Right renal pelvis (tissue), 4 donors: ENCODE results near the gene DBF4B. TPM values are rescaled to one million over a fixed set of nuclear protein-coding genes. Genes with fewer than 3 reads are reported as not detected.
"Not testable (repeated sequence)": the region's sequence is repeated elsewhere in the genome, so short reads cannot be mapped to it uniquely, and the experiment has no call there.

Experiments used
- DNase-seq, 4 donors: peaks; one replicate each; pipeline ENCODE4 v3.0.0-alpha.2; 2013; ENCODE audit warnings: low read depth in 4 of 4, low spot score in 3 of 4, missing footprints in 1 of 4
- polyA plus RNA-seq, 4 donors: library from polyadenylated mRNA; unstranded; fragments of 120-200 nt; gene quantifications; one replicate each; pipeline ENCODE4 v1.2.1, GENCODE V29; 2013; ENCODE audit not compliant: insufficient read length in 4 of 4

Gene DBF4B, protein sequence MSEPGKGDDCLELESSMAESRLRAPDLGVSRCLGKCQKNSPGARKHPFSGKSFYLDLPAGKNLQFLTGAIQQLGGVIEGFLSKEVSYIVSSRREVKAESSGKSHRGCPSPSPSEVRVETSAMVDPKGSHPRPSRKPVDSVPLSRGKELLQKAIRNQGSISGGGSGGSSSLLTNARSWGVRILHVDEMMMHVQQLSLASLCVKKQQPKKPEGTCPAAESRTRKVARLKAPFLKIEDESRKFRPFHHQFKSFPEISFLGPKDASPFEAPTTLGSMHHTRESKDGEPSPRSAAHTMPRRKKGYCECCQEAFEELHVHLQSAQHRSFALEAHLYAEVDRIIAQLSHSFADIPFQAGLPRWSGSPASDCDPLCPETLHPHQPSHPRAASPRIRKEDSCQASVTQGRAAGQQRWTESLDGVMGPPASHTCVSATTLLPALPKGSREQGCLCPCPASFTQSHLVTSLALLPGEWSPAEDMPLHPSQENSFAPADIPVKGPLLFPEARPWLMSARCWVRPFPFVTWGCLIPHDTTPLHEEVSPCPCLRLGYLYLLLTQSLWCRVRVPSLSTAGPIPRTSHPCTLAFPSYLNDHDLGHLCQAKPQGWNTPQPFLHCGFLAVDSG
- 10 to 100 TPM in 2 of 4 donors, 1 to 10 TPM in 2; 9.2 to 13.9 (median 11.7) TPM for polyA plus RNA-seq

DNA sequence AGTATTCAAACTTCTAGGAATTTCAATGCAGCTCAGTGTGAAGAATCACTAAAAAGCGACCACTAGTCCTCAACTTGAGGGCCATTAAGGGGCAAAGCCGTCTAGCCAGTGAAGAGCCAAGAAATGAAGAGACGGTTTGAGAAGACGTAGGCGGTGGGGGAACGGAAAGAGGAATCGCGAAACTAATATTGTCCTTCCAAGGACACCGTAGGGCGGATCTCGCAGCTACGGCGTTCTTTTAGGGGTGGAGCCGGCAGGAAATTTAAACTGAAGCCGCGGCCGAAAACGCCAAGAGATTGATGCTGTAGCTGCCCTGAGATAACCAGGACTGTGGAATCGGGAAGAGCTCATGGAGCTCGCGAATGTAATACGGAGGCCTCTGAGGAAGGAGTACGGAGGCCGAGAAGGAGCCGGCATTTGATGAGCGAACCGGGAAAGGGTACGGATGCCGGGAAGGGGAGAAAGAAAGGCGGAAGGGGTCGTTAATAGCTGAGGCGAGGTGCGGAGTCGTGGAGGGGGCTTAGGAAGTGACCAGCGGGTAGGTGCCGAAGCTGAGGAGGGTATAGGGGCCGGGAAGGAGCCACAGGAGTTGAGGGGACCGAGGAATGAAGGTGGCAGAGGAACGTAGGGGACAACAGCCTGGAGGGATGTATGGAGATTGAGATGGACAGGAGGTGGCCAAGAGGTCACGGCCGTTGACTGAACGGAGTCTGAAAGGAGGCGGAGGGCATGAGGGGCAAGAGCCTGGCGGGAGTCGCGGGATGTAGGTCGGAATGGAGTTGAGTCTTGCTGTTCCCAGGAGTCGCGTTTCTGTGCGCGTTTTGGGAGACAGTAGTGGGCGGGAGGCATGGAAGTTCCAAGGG is at the start of gene DBF4B:
TSS of gene DBF4B (plus strand) at position 265 of the 863 bp plus-strand sequence. CDS start at position 421, 156 bp downstream.
- peak; percentile 87 to 94 (median 90) for DNase-seq

DNA sequence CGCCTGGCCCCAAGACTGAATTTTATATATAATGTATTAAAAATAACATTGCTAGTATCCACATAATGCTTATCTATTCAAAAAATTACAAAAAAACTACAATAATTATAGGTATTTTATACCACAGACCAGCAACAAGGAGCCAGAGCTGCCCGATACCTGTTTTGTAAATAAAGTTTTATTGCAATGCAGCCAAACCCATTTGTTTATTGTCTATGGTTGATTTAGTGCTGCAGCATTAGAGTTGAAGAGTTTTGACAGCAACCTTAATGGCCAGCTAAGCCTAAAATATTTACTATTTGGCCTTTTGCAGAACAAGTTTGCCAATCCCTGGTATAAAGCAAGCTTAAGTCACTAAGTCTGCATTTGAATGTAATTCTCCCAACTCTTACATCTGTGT is 46.6 kb upstream of the DBF4B start:
- no peak for DNase-seq

DNA sequence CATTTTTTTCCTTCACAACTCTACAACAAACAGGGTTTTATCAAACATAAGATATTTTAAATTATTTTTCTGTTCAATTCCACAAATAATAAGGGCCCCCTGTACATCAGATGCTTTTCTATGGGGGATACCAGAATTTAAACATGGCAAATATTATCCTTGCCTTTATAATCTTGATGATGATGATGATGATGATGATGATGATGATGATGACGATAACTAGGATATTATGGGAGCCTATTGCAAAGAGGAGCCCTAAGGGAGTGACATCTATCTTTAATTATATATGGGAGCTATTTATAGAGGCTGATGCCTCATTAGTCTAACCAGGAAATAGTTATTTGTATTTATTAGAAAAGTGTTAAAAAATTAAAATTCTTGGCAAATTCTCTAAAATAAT is 45.4 kb upstream of the DBF4B start:
- DNase-seq, result no peak

DNA sequence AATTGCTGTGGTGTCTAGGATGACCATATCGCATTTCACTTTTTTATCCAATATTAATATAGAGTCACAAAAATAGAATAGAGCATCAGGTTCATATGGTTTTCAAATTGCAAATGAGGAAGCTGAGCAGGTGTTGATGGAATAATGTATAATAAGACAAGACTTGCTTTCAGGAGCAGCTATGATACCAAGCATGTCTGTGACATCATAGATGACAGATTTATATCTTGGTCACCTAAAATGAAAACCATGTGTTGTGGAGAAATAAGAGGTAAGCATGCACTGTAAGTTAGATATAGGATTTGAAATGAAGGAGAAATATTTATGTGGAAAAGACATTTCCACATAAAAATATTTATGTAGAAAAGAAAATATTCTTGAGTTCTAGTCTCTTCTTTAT is 43.6 kb upstream of the DBF4B start:
- DNase-seq, result no peak

DNA sequence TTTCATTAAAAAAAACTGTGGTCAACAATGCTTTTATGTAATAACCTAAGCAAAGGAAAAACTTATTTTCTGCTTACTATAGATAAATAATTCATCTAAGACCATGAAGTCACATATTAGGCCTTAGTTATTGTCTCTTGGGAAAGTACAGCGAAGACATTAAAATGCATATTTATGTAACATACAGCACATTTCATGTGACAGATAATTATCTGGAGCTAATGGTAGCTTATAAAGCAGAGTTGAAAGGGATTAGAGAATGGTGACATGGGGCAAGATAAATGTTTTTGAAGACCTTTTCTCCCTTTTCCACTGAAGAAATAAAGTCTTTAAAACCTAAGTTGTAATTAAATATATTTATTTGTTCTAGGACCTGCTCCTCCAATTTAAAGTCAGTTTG is 42.5 kb upstream of the DBF4B start:
- DNase-seq, result no peak

DNA sequence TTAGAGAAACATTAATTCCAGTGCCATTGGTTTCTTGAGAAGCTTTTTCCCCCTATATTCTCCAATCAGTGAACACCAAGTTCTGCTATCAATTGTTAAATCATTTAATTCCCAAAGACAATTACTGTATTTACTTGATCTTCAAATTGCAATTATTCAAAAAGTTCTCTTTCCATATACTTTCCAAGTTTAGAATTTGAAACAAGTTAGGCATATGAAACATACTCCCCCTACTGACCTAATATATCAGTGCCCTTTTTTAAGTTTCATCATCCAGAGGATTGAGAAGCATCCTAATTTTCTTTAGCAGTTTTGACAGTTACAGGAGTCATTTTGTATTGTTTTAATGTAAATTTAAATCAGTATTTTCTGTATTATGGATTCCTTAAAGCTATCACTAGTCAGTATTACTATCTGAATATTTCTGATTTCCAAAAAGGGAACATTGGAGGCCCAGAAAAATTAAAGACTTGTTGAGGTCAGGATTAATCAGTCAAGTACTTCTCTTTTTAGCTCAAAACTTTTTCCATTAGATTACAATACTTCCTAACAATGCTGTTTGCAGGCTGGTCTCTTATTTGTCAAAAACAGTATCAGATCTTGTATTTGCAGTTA is 35.9 kb upstream of the DBF4B start:
- DNase-seq, result no peak

DNA sequence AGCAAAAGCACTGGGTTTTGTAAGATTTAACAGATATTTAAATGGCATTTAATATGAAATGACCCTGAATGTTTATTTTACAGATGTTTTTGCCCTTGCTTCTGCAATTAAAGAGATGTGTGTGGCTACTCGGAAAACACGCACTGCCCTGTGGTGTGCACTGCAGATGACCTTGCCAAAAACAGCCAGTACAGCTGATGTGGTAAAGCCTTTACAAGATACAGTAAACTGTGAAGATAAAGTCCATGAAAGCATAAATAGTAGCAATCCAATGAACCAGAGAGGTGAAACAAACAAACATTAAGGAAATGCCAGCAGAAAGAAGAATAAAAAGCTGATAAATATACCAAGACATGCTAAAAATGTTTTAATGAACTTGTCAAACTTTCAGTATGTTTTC is 34.6 kb upstream of the DBF4B start:
- DNase-seq, result no peak

DNA sequence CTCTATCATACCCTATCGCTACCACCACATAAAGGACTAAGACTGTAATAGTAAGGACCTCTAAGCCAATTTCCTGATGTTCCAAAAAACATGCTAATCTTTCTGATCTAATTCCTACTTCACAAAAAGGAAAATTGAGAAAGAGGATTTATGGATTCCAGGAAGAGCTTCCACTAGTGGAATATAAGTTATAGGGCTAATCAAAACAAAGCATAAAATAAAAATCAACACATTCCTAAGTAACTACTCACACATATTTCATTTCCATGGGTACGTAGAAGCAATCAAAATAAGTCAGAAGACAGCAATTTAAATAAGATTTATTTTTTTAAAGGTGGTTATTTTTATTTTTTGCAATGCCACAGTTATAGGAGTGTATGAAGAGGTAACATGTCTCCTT is 31.3 kb upstream of the DBF4B start:
- DNase-seq, result no peak

DNA sequence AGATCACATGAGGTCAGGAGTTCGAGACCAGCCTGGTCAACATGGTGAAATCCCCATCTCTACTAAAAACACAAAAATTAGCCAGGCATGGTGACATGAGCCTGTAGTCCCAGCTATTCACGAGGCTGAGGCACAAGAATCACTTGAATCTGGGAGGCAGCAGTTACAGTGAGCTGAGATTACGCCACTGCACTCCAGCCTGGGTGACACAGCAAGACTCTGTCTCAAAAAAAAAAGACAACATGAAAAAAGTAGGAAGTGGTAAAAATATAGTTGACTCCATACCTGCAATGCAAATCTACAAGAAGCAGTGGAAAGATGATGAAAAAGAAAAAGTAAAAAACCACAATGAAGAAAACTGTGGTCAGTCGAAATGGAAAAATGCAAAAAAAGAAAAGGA is 25.2 kb upstream of the DBF4B start:
- not testable (repeated sequence) for DNase-seq

DNA sequence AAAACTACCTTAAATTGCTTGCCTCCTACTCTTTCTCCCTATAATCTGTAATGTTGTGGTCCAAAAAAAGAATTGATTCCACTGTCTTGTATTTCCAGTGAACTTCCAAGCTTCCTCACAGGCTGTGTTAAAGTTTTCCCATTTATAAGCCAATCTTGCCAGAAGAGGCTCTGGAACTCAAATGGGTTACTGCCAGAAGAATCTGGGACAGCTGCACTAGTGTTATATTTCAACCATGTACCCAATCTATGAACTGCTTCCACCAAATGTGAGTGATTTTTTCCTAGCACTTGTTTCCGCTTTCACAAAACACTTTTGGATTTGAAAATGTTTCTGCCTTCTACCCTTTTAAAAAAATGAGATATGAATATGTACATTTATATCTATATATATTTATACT is 20.7 kb upstream of the DBF4B start:
- no peak for DNase-seq

DNA sequence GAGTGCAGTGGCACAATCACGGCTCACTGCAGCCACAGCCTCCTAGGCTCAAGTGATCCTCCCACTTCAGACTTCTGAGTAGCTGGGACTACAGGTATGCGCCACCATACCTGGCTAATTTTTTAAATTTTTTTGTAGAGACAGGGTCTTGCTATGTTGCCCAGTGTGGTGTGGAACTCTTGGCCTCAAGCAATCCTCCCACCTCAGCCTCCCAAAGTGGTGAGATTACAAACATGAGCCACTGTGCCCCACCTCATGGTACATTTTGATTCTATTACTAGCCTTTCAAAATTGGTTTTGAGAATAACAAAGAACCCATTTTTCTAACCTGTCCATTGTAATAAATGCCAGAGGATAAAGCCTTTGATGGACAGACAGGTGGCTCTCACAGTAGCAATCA is 20.3 kb upstream of the DBF4B start:
- no peak for DNase-seq

DNA sequence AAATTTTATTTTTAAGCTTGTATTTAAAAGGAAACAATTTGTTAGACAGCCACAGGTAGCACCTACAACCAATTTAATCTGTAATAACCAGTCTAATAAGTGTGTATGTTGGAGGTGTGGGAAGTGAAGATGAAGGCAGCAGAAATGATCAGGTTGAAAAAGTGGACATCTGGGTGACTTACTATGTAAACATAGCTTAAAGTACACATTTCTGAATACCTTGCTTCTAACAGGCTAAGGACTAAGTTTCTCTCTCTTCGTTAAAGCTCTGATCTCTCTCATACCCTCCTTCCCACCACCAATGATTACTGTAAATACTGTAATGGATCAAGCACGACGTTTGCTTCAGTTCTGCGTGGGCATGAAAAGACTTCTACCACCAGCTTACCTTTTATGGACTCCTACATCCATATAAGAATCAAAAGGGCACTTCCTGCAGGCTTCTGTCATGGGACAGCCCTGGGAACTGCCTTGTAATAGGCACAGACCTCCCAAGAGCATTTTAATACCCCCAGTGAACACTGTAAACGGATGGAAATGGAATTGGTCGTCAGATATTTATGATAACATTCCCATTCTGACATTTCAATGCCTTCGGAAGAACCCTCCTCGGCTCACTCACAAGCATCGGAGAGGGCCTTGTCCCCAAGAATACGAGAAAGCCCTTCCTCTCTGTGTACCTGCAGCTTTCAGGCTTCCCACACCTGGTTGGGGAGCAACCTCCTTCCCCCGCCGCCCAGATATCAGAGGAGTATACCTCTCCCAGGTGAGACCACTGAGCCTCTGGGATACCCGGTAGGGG is 19.6 kb upstream of the DBF4B start:
- no peak for DNase-seq

DNA sequence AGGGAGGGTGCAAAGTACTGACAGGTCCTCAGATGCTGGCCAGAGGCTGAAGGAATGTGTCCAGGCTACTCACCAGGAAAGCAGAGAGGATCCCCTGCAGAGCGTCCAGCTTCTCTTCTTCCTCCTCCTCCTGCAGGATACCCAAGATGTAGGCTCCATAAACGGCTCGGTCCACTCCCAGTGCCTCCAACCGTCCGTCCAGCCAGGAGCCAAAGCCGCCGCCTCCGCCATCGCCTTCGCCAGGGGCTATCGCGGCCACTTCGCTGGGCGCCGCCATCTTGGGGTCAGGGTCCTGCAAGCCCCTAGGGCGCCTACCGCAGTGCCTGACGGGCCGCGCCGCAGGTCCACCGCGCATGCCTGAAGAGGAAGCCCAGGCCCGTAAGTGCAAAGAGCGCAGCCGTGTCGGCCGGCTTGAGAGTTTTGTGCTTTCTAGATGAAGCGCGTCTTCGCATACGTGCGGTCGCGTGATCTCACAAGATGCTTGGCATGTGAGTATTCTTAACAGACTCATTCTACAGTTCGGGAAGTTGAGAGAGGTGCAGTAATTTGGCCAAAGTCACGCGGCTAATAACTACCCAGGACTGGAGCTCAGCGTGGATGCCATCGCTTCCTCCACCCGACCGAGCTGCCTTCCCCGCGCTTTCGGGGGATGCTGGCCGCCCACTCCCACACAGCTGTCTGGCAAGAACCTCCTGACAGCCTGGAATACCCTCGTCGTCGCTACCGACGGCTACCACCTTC is 18.8 kb upstream of the DBF4B start, which contains the start of gene CCDC43:
TSS of gene CCDC43 (minus strand) at position 300 of the 741 bp plus-strand sequence. CDS start at position 277, 23 bp downstream.
- peak; percentile 81 to 85 (median 82) for DNase-seq

DNA sequence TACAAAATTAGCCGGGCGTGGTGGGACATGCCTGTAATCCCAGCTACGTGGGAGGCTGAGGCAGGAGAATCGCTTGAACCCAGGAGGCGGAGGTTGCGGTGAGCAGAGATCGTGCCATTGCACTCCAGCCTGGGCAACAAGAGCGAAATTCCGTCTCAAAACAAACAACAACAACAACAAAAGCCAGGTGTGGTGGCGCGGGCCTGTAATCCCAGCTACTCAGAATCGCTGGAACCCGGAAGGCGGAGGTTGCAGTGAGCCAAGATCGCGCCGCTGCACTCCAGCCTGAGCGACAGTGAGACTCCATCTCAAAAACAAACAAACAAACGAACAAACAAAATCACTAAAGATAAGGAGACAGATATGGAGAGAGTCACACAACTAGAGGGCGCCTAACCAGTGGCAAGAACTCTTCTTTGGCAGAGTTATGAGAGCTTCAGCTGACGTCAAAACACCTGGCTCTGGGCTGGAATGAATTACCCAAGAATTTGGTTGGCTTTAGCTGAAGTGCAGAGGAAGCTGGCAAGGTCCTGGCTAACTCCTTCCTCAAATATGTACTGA is 17.6 kb upstream of the DBF4B start:
- DNase-seq, result not testable (repeated sequence)

DNA sequence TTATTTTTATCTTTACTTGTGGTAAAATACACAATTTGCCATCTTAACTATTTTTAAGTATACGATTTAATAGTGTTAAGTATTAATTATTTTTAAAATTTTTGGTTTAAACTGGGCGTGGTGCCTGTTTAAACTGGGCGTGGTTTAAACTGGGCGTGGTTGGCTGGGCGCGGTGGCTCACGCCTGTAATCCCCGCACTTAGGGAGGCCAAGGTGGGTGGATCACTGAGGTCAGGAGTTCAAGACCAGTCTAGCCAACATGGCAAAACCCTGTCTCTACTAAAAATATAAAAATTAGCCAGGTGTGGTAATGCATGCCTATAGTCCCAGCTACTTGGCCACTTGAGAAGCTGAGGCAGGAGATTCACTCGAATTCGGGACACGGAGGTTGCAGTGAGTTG is 14.9 kb upstream of the DBF4B start:
- no peak for DNase-seq

DNA sequence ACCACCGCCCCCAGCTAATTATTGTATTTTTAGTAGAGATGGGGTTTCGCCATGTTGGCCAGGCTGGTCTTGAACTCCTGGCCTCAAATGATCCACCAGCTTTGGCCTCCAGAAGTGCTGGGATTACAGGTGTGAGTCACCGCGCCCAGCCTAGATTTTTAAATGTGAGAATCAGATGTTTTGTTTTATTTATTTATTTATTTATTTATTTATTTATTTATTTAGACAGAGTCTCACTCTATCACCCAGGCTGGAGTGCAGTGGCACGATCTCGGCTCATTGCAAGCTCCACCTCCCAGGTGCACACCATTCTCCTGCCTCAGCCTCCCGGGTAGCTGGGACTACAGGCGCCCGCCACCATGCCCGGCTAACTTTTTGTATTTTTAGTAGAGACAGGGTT is 8.2 kb upstream of the DBF4B start:
- not testable (repeated sequence) for DNase-seq

DNA sequence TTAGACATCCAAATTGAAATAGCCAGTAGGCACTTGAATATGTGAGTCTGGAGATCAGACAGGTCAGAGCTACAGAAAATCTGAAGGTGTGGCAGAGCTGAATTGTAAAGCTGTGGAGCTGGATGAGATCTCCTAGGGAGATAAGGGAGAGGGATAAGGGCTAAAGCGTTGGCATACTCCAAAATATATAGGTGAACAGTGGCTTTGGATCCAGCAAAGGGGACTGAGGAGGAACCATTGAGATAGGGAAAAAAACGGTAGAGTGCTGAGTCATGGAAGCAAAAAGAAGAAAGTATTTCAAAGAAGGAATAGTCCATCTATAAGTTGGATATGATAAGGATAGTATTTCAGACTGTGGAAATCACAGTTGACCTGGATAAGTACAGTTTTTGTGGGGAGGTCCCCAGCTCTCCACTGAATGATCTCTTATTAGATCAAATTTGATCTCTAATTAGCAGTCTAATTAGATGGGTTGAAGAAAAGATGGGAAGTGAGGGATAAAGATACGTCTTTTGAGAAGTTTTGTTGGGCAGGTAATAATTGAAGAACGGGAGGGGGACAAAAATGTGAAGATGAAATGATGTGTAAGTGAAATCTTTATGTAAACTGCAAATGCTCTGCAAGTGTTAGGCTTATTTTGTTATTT is 587 bp upstream of the DBF4B start:
- DNase-seq, result no peak

DNA sequence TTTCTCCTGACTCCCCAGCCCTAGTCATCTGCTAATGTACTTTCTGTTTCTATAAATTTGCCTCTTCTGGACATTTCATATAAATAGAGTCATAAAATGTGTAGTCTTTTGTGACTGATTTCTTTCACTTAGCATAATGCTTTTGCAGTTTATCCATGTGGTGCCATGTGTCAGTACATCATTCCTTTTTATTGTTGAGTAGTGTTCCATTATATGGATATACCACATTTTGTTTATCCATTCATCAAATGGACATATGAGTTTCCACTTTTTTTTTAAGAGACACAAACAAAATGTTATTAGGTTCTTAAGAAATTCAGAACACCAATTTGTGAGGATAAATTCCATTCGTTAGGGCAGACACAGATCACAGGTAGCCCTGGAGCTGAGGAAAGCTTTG is 11.0 kb downstream of the DBF4B start:
- no peak for DNase-seq
